ENCODE results near the gene SLIT3. TPM values are rescaled to one million over a fixed set of nuclear protein-coding genes. Genes with fewer than 3 reads are reported as not detected.

Gene SLIT3
- total and polyA plus RNA-seq, 2 donors (not counting 3 experiments of a cell fraction or from before 2014, with no cell fraction given) = 0.90 to 1.0 TPM

GRCh38 chr5:169202969-169203368 lies 98.0 kb downstream of the SLIT3 start:
- H3K27ac ChIP-seq (ENCODE audit: insufficient read depth, low read depth, low read length) = no peak overlapping the region
- dilution Hi-C loops (cut with MboI; ENCODE audit: extremely low pct_ligation_motif_present, low sequenced_read_pairs) = no loop called here
- H3K4me3 ChIP-seq (replicated peaks in 1 of 3; ENCODE audit: insufficient read depth in 1 of 3, low read depth in 1 of 3, low read length in 3 of 3) = no peak overlapping the region
- DNase-seq (ENCODE audit: low read depth, low spot score) (no peak), FAIRE-seq (no peak)
- POLR2A ChIA-PET = no interaction called here
- H3K4me1 ChIP-seq (ENCODE audit: control insufficient read depth, extremely low read depth, insufficient read depth, low read length) = no peaks in the 10 kb centered on the region
- no TSS peak for BruUV-seq (replicated peaks)
- CTCF ChIA-PET = no interaction called here
- H3K36me3 ChIP-seq (ENCODE audit: control insufficient read depth in 2 of 2, extremely low read depth in 1 of 2, insufficient read depth in 2 of 2, low read length in 2 of 2) = no peaks in the 10 kb centered on the region
- H3K9me1 ChIP-seq (replicated peaks; ENCODE audit: control insufficient read depth, extremely low read depth, insufficient read depth, low read length) = no peaks in the 10 kb centered on the region
- H3K9ac ChIP-seq (replicated peaks; ENCODE audit: extremely low read depth, insufficient read depth, low read length) = no peak overlapping the region
- no peak overlapping the region for H3K4me2 ChIP-seq (ENCODE audit: insufficient read depth, low read length)
- H2AFZ ChIP-seq (ENCODE audit: low read depth, low read length) = no peak overlapping the region
- TF ChIP-seq JUN (IDR thresholded peaks at IDR 0.05; ENCODE audit: borderline replicate concordance, insufficient read depth, insufficient read length, low read depth) = no peak
- TF ChIP-seq MYC (IDR thresholded peaks at IDR 0.05; ENCODE audit: low read depth, low read length) = no peak
- no peak for TF ChIP-seq FOS (IDR thresholded peaks at IDR 0.05; ENCODE audit: borderline replicate concordance, insufficient read depth, low read length)
- TF ChIP-seq GATA2 (IDR thresholded peaks at IDR 0.05; ENCODE audit: insufficient read depth, insufficient read length, low read depth, low read length) = no peak
- TF ChIP-seq MAX (IDR thresholded peaks at IDR 0.05; ENCODE audit: insufficient read depth, insufficient read length) = no peak
- no peak for TF ChIP-seq EZH2 (IDR thresholded peaks at IDR 0.05; ENCODE audit: borderline replicate concordance, low read depth, low read length, severe bottlenecking)
- no peak for TF ChIP-seq POLR2A (IDR thresholded peaks at IDR 0.05; ENCODE audit: low read depth, low read length)
- TF ChIP-seq POLR2AphosphoS5 (IDR thresholded peaks at IDR 0.05; ENCODE audit: insufficient read depth, low read depth, low read length) = no peak
- no peak for TF ChIP-seq CTCF (IDR thresholded peaks at IDR 0.05; ENCODE audit: extremely low read depth in 1 of 2, insufficient read depth in 1 of 2, low read depth in 1 of 2, low read length in 2 of 2)
- H3K9me3 ChIP-seq (replicated peaks; ENCODE audit: control insufficient read depth, insufficient read depth, low read length) = no peaks in the 10 kb centered on the region
- H3K27me3 ChIP-seq (ENCODE audit: control insufficient read depth in 2 of 2, insufficient read depth in 2 of 2, low read length in 2 of 2) = no peaks in the 10 kb centered on the region
- H3K79me2 ChIP-seq (ENCODE audit: control insufficient read depth, insufficient read depth, low read length) = no peaks in the 10 kb centered on the region
- intact Hi-C loops (cut with micrococcal nuclease) = no loop called here
- no peaks in the 10 kb centered on the region for H4K20me1 ChIP-seq (replicated peaks; ENCODE audit: control insufficient read depth, extremely low read depth, insufficient read depth, low read length)
